Measurements from ENCODE around the gene KCNJ11.

DNA sequence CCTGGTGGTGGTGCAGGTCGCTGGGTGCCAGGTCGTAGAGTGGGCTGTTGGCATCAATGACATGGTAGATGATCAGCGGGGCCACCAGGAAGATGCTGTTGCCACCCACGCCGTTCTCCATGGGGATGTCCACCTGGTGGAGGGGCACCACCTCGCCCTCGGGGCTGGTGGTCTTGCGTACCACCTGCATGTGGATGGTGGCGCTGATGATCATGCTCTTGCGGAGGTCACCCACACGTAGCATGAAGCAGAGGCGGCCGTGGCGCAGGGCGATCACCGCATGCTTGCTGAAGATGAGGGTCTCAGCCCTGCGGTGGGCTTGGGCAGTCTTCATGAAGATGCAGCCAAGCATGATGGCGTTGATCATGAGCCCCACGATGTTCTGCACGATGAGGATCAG lies 1.2 kb downstream of the KCNJ11 start:
- TF ChIP-seq POLR2AphosphoS5 (IDR thresholded peaks at IDR 0.05; ENCODE audit: insufficient read depth in 1 of 2, low read depth in 1 of 2), result no peak
- TF ChIP-seq, protein P1, sequence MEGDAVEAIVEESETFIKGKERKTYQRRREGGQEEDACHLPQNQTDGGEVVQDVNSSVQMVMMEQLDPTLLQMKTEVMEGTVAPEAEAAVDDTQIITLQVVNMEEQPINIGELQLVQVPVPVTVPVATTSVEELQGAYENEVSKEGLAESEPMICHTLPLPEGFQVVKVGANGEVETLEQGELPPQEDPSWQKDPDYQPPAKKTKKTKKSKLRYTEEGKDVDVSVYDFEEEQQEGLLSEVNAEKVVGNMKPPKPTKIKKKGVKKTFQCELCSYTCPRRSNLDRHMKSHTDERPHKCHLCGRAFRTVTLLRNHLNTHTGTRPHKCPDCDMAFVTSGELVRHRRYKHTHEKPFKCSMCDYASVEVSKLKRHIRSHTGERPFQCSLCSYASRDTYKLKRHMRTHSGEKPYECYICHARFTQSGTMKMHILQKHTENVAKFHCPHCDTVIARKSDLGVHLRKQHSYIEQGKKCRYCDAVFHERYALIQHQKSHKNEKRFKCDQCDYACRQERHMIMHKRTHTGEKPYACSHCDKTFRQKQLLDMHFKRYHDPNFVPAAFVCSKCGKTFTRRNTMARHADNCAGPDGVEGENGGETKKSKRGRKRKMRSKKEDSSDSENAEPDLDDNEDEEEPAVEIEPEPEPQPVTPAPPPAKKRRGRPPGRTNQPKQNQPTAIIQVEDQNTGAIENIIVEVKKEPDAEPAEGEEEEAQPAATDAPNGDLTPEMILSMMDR (IDR thresholded peaks at IDR 0.05), result no peak

Data from vagina (tissue), 2 donors.